Liver (tissue), 9 donors: ENCODE measurements around the gene MT3. TPM values are rescaled to one million over a fixed set of nuclear protein-coding genes. Genes with fewer than 3 reads are reported as not detected.

Source experiments
- DNase-seq: peaks from one replicate; pipeline ENCODE4 v3.0.0-alpha.2; 2017; ENCODE audit warnings: low spot score
- H3K27ac ChIP-seq, 2 donors: one replicate each; pipeline ENCODE4 v1.7.0; 2013; ENCODE audit warnings: inconsistent platforms in 2 of 2, low read length in 2 of 2, control low read depth in 1 of 2, low read depth in 1 of 2, mild to moderate bottlenecking in 1 of 2
- H3K27me3 ChIP-seq, 4 donors: one replicate each; pipeline versions ENCODE4 v1.6.1 to v1.7.0; 2013; ENCODE audit warnings: low read length in 3 of 4, inconsistent platforms in 1 of 4, mild to moderate bottlenecking in 1 of 4, moderate library complexity in 1 of 4; ENCODE audit not compliant: control insufficient read depth in 4 of 4, insufficient read depth in 4 of 4
- H3K36me3 ChIP-seq, 4 donors: one replicate each; pipeline versions ENCODE4 v1.6.1 to v1.7.0; 2013; ENCODE audit warnings: low read length in 3 of 4, mild to moderate bottlenecking in 3 of 4, low read depth in 1 of 4, moderate library complexity in 1 of 4; ENCODE audit not compliant: control insufficient read depth in 4 of 4, insufficient read depth in 3 of 4
- H3K4me1 ChIP-seq, 4 donors: one replicate each; pipeline versions ENCODE4 v1.6.1 to v1.7.0; 2013; ENCODE audit warnings: low read length in 3 of 4, mild to moderate bottlenecking in 3 of 4, moderate library complexity in 1 of 4; ENCODE audit not compliant: control insufficient read depth in 4 of 4, insufficient read depth in 4 of 4
- H3K4me3 ChIP-seq, 3 donors: one replicate each; pipeline versions ENCODE4 v1.6.1 to v1.7.0; 2013; ENCODE audit warnings: low read length in 3 of 3, control low read depth in 1 of 3, low read depth in 1 of 3, mild to moderate bottlenecking in 1 of 3
- H3K9ac ChIP-seq, 2 donors: one replicate each; pipeline ENCODE4 v1.7.0; 2013; ENCODE audit warnings: low read length in 2 of 2, mild to moderate bottlenecking in 2 of 2, moderate library complexity in 2 of 2, control low read depth in 1 of 2, low read depth in 1 of 2
- H3K9me3 ChIP-seq, 4 donors: one replicate each; pipeline versions ENCODE4 v1.6.1 to v1.7.0; 2013; ENCODE audit warnings: low read length in 3 of 4; ENCODE audit not compliant: control insufficient read depth in 4 of 4
- EGR1 ChIP-seq, 2 donors: IDR thresholded peaks; 2 replicates each; pipeline ENCODE4 v1.6.1; 2016 to 2018; ENCODE audit warnings: antibody characterized with exemption in 2 of 2, low read depth in 2 of 2
- FOXA1 ChIP-seq: IDR thresholded peaks from 2 replicates; pipeline ENCODE4 v1.6.1; 2016; ENCODE audit warnings: antibody characterized with exemption
- FOXA2 ChIP-seq: IDR thresholded peaks from 2 replicates; pipeline ENCODE4 v1.6.1; 2016; ENCODE audit warnings: antibody characterized with exemption
- GABPA ChIP-seq, 2 donors: IDR thresholded peaks in 1 of 2; conservative IDR thresholded peaks in 1 of 2; 2 replicates each; pipeline ENCODE4 v1.6.1; 2016; ENCODE audit warnings: antibody characterized with exemption in 2 of 2, mild to moderate bottlenecking in 1 of 2, moderate library complexity in 1 of 2
- HNF4A ChIP-seq, 2 donors: conservative IDR thresholded peaks; 2 replicates each; pipeline ENCODE4 v1.6.1; 2016; ENCODE audit warnings: antibody characterized with exemption in 2 of 2, mild to moderate bottlenecking in 2 of 2
- HNF4G ChIP-seq: IDR thresholded peaks from 2 replicates; pipeline ENCODE4 v1.6.1; 2016; ENCODE audit warnings: antibody characterized with exemption
- JUND ChIP-seq, 2 donors: IDR thresholded peaks; 2 replicates each; pipeline ENCODE4 v1.6.1; 2016; ENCODE audit warnings: antibody characterized with exemption in 2 of 2
- NR2F2 ChIP-seq: IDR thresholded peaks from 2 replicates; pipeline ENCODE4 v1.6.1; 2016; ENCODE audit warnings: antibody characterized with exemption
- RXRA ChIP-seq, 2 donors: IDR thresholded peaks; 2 replicates each; pipeline ENCODE4 v1.6.1; 2017 to 2018; ENCODE audit warnings: antibody characterized with exemption in 2 of 2, mild to moderate bottlenecking in 1 of 2
- TAF1 ChIP-seq: conservative IDR thresholded peaks from 2 replicates; pipeline ENCODE4 v1.6.1; 2016; ENCODE audit warnings: antibody characterized with exemption, mild to moderate bottlenecking
- WGBS: extraction: QIAGEN DNeasy Blood & Tissue Kit; methylation state at CpG from one replicate; pipeline ENCODE4 v1.1.7; 2013; 5-methylcytosine and 5-hydroxymethylcytosine counted together
- polyA plus RNA-seq, 2 donors: library from polyadenylated mRNA; stranded (reverse) in 1 of 2; unstranded in 1 of 2; fragments of 200-250 nt in 1 of 2; fragments of >200 nt in 1 of 2; fragmentation: Nextera tagmentation in 1 of 2; extraction: Ambion mirVana in 1 of 2; gene quantifications; one replicate each; pipeline versions ENCODE4 v1.2.1 to v1.2.3, GENCODE V29; 2013 to 2015
- total RNA-seq, 2 donors: library from RNA; depleted of rRNA; stranded (reverse); fragments of >200 nt; gene quantifications; one replicate each; pipeline ENCODE4 v1.2.3, GENCODE V29; 2014
- TF ChIP-seq, protein P1 (sequence below): fragments of 150-350 bp; IDR thresholded peaks from 2 replicates; pipeline ENCODE4 v1.5.1; 2017; ENCODE audit warnings: improper control_type of control experiment, low read depth, low read length; ENCODE audit not compliant: missing input control
- TF ChIP-seq, protein P2 (sequence below): IDR thresholded peaks from 2 replicates; pipeline ENCODE4 v1.6.1; 2016; ENCODE audit warnings: antibody characterized with exemption
- TF ChIP-seq, protein P3 (sequence below): IDR thresholded peaks from 2 replicates; pipeline ENCODE4 v1.6.1; 2016; ENCODE audit warnings: antibody characterized with exemption, mild to moderate bottlenecking
- TF ChIP-seq, protein P4 (sequence below): IDR thresholded peaks from 2 replicates; pipeline ENCODE4 v1.6.1; 2016; ENCODE audit warnings: antibody characterized with exemption
- donor health status: healthy.
- donor health status: healthy.
- donor health status: healthy.
- donor health status: healthy.
- donor health status: healthy.

The MT3 gene
- total and polyA plus RNA-seq, 4 donors = not detected

DNA sequence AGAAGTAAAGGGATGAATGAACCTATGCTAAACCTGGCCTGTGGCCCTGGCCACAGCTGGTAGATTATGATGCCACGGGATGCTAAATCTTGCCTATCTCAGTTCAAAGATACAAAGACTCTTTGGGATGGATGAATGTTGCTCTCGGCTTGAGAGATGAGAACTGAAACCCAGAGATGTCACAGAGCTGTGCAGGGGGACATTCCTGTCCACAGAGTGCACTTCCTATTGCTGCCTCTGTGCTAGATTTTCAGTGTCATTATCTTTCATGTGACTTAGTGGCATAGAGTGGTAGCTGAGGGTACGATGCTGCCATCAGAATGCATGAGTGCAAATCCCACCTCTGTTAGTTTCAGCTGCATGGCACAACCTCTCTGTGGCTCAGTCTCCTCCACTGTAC is 40.8 kb downstream of the MT3 start (continued):
- TF ChIP-seq, protein P1, sequence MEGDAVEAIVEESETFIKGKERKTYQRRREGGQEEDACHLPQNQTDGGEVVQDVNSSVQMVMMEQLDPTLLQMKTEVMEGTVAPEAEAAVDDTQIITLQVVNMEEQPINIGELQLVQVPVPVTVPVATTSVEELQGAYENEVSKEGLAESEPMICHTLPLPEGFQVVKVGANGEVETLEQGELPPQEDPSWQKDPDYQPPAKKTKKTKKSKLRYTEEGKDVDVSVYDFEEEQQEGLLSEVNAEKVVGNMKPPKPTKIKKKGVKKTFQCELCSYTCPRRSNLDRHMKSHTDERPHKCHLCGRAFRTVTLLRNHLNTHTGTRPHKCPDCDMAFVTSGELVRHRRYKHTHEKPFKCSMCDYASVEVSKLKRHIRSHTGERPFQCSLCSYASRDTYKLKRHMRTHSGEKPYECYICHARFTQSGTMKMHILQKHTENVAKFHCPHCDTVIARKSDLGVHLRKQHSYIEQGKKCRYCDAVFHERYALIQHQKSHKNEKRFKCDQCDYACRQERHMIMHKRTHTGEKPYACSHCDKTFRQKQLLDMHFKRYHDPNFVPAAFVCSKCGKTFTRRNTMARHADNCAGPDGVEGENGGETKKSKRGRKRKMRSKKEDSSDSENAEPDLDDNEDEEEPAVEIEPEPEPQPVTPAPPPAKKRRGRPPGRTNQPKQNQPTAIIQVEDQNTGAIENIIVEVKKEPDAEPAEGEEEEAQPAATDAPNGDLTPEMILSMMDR = no peak
- no peak for TF ChIP-seq EGR1 (IDR thresholded peaks at IDR 0.05; ENCODE audit: low read depth in 2 of 2)
- TF ChIP-seq, protein P2, sequence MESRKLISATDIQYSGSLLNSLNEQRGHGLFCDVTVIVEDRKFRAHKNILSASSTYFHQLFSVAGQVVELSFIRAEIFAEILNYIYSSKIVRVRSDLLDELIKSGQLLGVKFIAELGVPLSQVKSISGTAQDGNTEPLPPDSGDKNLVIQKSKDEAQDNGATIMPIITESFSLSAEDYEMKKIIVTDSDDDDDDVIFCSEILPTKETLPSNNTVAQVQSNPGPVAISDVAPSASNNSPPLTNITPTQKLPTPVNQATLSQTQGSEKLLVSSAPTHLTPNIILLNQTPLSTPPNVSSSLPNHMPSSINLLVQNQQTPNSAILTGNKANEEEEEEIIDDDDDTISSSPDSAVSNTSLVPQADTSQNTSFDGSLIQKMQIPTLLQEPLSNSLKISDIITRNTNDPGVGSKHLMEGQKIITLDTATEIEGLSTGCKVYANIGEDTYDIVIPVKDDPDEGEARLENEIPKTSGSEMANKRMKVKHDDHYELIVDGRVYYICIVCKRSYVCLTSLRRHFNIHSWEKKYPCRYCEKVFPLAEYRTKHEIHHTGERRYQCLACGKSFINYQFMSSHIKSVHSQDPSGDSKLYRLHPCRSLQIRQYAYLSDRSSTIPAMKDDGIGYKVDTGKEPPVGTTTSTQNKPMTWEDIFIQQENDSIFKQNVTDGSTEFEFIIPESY = no peak
- TF ChIP-seq NR2F2 = no peak
- TF ChIP-seq JUND (IDR thresholded peaks at IDR 0.05) = no peak
- TF ChIP-seq FOXA2 = no peak

DNA sequence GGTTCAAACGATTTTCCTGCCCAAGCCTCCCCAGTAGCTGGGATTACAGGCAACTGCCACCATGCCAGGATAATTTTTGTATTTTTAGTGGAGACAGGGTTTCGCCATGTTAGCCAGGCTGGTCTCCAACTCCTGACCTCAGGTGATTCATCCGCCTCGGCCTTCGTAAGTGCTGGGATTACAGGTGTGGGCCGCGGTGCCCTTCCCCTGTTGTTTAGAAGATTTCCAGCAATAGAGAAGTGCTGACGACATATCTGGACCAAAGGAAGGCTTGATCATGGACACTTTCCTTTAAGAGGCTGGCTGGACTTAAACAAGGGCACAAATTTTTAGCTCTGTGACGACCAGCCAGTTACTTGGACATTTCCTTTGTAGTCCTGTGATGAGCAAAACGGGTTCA is 41.9 kb downstream of the MT3 start:
- Histone ChIP-seq H3K4me3 (peak overlapping the region in 1 of 3 donors; percentile 23), H3K27ac (peak overlapping the region; percentile 84 to 87), H3K4me1 (peaks cover 2 to 24% (median 7%) of the 10 kb centered on the region in 4 donors), H3K36me3 (peaks cover 0 to 3% (median 0%) of the 10 kb centered on the region in 4 donors), H3K9me3 (no peaks in the 10 kb centered on the region), H3K9ac (no peak overlapping the region), H3K27me3 (no peaks in the 10 kb centered on the region)
- WGBS = 85% methylated on average over 10 of the region's 10 CpGs
- TF ChIP-seq FOXA1 (no peak), NR2F2 (no peak), HNF4A (conservative IDR thresholded peaks at IDR 0.05) (no peak), HNF4G (no peak), RXRA (IDR thresholded peaks at IDR 0.05) (no peak), FOXA2 (no peak), TAF1 (no peak), GABPA (IDR thresholded peaks at IDR 0.05 in 1 of 2, conservative IDR thresholded peaks at IDR 0.05 in 1 of 2) (no peak)
- TF ChIP-seq, protein P3, sequence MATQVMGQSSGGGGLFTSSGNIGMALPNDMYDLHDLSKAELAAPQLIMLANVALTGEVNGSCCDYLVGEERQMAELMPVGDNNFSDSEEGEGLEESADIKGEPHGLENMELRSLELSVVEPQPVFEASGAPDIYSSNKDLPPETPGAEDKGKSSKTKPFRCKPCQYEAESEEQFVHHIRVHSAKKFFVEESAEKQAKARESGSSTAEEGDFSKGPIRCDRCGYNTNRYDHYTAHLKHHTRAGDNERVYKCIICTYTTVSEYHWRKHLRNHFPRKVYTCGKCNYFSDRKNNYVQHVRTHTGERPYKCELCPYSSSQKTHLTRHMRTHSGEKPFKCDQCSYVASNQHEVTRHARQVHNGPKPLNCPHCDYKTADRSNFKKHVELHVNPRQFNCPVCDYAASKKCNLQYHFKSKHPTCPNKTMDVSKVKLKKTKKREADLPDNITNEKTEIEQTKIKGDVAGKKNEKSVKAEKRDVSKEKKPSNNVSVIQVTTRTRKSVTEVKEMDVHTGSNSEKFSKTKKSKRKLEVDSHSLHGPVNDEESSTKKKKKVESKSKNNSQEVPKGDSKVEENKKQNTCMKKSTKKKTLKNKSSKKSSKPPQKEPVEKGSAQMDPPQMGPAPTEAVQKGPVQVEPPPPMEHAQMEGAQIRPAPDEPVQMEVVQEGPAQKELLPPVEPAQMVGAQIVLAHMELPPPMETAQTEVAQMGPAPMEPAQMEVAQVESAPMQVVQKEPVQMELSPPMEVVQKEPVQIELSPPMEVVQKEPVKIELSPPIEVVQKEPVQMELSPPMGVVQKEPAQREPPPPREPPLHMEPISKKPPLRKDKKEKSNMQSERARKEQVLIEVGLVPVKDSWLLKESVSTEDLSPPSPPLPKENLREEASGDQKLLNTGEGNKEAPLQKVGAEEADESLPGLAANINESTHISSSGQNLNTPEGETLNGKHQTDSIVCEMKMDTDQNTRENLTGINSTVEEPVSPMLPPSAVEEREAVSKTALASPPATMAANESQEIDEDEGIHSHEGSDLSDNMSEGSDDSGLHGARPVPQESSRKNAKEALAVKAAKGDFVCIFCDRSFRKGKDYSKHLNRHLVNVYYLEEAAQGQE = no peak
- TF ChIP-seq, protein P4, sequence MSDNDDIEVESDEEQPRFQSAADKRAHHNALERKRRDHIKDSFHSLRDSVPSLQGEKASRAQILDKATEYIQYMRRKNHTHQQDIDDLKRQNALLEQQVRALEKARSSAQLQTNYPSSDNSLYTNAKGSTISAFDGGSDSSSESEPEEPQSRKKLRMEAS = no peak
- TF ChIP-seq, protein P2 = no peak
- DNase-seq = no peak
